Coronary artery (tissue), 2 donors: ENCODE measurements around the gene ERH.
"Not testable (repeated sequence)": the region's sequence is repeated elsewhere in the genome, so short reads cannot be mapped to it uniquely, and the experiment has no call there.

Experiments used
- DNase-seq: peaks from one replicate; pipeline ENCODE4 v3.0.0-alpha.2; 2017; ENCODE audit warnings: low spot score
- H3K27ac ChIP-seq, 2 donors: fragments of 200-600 bp; sonication (generic); one replicate each; pipeline ENCODE4 v1.5.1; 2016 to 2019
- H3K4me3 ChIP-seq: fragments of 200-600 bp; sonication (generic); 2 replicates; pipeline ENCODE4 v1.5.1; 2016; ENCODE audit warnings: mild to moderate bottlenecking, moderate library complexity
- CTCF ChIP-seq: fragments of 200-600 bp; sonication (generic); IDR thresholded peaks from one replicate; pipeline ENCODE4 v1.5.1; 2019; ENCODE audit warnings: antibody characterized with exemption

Gene ERH

DNA sequence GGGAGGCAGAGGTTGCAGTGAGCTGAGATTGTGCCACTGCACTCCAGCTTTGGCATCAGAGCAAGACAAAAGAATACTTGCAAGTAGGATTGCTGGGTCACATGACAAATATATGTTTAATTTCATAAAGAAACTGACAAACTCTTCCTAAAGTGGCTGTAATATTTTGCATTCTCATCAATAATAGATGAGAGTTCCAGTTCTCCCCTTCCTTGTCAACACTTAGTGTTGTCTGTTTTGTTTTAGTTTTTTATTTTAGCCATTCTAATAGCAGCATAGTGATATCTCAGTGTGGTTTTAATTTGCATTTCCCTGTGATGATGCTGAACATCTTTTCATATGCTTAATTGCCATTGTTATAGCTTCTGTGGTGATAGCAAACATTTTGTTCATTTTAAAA lies 31.5 kb upstream of the ERH start:
- no peak for TF ChIP-seq CTCF
- Histone ChIP-seq H3K4me3 (no peak overlapping the region), H3K27ac (no peak overlapping the region)
- DNase-seq = no peak

DNA sequence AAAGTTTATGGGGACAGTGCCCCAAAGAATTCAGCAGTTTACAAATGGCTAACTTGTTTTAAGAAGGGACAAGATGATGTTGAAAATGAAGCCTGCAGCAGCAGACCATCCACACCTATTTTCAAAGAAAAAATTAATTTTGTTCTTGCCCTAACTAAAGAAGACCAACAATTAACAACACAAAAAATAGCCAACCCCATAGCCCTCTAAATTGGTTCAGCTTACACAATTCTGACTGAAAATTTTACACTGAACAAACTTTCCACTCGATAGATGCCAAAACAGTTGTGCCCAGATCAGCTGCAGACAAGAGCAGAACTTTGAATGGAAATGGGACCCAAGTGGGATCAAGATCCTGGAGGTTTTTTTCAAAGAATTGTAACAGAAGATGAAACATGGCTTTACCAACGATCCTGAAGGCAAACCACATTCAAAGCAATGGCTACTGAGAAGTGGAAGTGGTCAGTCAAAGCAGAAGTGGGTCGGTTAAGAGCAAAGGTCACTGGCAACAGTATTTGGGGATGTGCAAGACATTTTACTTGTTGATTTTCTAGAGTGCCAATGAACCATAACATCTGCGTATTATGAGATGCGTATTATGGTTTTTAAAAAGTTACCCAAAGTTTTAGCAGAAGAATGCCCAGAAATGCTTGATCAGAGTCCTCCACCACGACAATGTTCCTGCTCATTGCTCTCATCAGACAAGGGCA lies 30.3 kb upstream of the ERH start:
- Histone ChIP-seq H3K27ac (no peak overlapping the region), H3K4me3 (no peak overlapping the region)
- no peak for TF ChIP-seq CTCF
- no peak for DNase-seq

DNA sequence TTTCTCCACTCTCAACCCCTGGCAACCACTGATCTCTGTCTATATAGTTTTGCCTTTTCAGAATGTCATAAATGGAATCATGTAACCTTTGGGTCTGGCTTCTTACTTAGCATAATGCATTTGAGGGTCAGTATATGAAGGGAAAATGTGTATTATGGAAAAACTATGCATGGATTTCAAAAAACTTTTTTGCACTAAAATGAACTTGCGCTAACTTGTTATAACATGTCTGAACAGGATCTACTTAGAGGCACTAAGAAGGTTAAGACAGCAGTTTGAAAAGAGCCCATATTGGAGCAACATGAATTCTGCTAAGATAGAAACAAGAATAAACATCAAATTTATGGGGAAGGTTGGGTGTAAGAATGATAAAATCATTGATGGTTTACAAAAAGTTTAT lies 29.5 kb upstream of the ERH start:
- H3K27ac ChIP-seq = no peak overlapping the region
- TF ChIP-seq CTCF = no peak
- DNase-seq = no peak
- H3K4me3 ChIP-seq = no peak overlapping the region

DNA sequence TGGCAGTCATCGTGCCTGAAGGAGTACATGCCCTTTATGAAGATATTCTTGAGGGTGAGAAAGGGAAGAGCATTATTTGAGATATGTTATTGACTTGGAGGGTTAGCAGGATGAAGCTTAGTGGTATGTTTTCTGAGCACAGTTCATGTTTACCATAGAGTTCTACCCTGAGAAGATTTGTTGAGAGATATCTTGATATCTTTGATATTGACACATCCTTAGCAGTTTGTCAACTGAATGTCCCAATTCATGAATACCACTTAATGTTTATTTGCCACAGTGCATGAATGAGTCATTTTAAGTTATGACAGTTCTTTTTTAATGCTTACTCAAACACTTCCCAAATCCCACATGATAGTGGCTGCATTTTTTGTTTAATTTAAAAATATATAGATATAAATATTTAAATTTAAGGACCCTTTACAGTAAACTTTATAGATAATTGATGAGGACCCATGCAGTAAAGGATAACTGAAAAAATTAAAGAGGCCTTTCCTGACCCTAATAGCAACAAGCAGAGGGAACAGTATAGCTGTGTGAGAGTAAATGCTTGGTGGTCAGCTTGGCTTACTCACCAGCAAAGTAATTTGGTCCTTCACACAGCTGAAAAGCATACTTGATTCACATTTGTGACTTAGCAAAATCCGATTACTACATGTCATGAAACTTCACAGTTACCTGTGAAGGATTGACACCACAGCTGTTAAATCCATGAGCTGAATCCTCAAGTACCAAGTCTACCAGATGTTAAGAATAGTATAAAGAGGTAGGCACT lies 26.2 kb upstream of the ERH start:
- Histone ChIP-seq H3K4me3 (no peak overlapping the region), H3K27ac (no peak overlapping the region)
- no peak for TF ChIP-seq CTCF
- DNase-seq = no peak

DNA sequence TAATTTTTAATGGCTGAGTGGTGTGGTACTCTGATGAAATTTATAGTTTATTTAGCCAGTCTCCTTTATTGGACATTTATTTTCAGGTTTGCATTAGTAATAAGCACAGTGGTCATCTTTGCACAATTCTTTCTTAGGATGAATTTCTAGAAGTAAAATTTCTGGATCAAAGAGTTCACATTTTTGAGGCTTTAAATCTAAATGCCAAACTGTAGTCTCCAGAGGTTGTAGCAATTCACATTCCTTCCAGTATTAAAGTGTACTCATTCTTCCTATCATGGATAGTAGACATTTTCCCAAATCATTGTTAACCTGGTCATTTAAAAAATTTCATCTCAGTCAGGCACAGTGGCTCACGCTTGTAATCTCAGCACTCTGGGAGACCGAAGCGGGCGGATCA lies 25.2 kb upstream of the ERH start:
- no peak overlapping the region for H3K27ac ChIP-seq
- no peak overlapping the region for H3K4me3 ChIP-seq
- TF ChIP-seq CTCF = no peak
- DNase-seq = no peak

DNA sequence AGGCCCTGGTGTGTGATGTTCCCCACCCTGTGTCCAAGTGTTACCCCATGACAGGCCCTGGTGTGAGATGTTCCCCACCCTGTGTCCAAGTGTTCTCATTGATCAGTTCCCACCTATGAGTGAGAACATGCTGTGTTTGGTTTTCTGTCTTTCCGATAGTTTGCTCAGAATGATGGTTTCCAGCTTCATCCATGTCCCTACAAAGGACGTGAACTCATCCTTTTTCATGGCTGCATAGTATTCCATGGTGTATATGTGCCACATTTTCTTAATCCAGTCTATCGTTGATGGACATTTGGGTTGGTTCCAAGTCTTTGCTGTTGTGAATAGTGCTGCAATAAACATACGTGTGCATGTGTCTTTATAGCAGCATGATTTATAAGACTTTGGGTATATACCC lies 18.0 kb upstream of the ERH start:
- not testable (repeated sequence) for H3K4me3 ChIP-seq, DNase-seq, H3K27ac ChIP-seq

DNA sequence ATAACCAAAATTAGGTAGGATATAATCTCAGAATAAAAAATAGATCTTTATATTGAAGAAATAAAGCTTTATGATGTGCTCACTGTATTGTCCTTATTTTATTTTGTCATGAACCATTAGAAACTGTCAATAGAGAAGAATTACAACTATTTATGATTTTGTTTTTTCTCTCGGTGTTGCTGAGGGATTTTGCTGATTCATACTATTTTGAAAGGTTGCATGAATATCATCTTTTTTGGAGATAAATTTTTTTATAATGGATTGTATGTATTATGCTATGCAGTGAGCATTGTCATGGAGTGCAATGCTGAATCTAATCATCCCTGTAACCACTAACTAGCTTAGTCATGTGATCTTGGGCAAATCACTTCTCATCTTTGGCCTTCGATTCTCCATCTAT lies 15.4 kb upstream of the ERH start:
- no peak overlapping the region for H3K27ac ChIP-seq
- no peak overlapping the region for H3K4me3 ChIP-seq
- no peak for TF ChIP-seq CTCF
- no peak for DNase-seq
